ENCODE data around the gene CNOT6.

Gene CNOT6

GRCh38 chr5:180468732-180469585, 25.2 kb upstream of the CNOT6 start:
- TF ChIP-seq EZH2 (IDR thresholded peaks at IDR 0.05; ENCODE audit: borderline replicate concordance, low read length): no peak
- no peak for TF ChIP-seq CTCF (IDR thresholded peaks at IDR 0.05; ENCODE audit: low read length)
- H3K27ac ChIP-seq (ENCODE audit: low read depth, low read length, poor library complexity, severe bottlenecking): no peak overlapping the region
- H3K79me2 ChIP-seq (ENCODE audit: insufficient read depth, low read length): no peaks in the 10 kb centered on the region
- no peaks in the 10 kb centered on the region for H3K9me3 ChIP-seq (ENCODE audit: low read length)
- H3K4me1 ChIP-seq (ENCODE audit: insufficient read depth, low read length, severe bottlenecking): no peaks in the 10 kb centered on the region
- no peaks in the 10 kb centered on the region for H4K20me1 ChIP-seq (ENCODE audit: insufficient read depth, low read length)
- no peak overlapping the region for H3K4me2 ChIP-seq (ENCODE audit: low read length)
- H3K27me3 ChIP-seq (ENCODE audit: insufficient read depth, low read length): no peaks in the 10 kb centered on the region
- no peaks in the 10 kb centered on the region for H3K9me2 ChIP-seq (ENCODE audit: low read depth, low read length)
- no peaks in the 10 kb centered on the region for H3F3A ChIP-seq (ENCODE audit: insufficient read depth, low read length)
- no peak overlapping the region for H3K4me3 ChIP-seq (ENCODE audit: low read depth, low read length, poor library complexity, severe bottlenecking)
- H2AFZ ChIP-seq (ENCODE audit: low read length): no peak overlapping the region
- no peaks in the 10 kb centered on the region for H3K36me3 ChIP-seq (ENCODE audit: insufficient read depth, low read length)
- no peak overlapping the region for H3K9ac ChIP-seq (ENCODE audit: low read length)

GRCh38 chr5:180469586-180469865, 24.7 kb upstream of the CNOT6 start:
- Histone ChIP-seq H3K4me3 (ENCODE audit: low read depth, low read length, poor library complexity, severe bottlenecking) (no peak overlapping the region), H3F3A (ENCODE audit: insufficient read depth, low read length) (no peaks in the 10 kb centered on the region), H3K4me2 (ENCODE audit: low read length) (no peak overlapping the region), H2AFZ (ENCODE audit: low read length) (no peak overlapping the region), H3K9ac (ENCODE audit: low read length) (no peak overlapping the region), H3K27me3 (ENCODE audit: insufficient read depth, low read length) (no peaks in the 10 kb centered on the region), H3K79me2 (ENCODE audit: insufficient read depth, low read length) (no peaks in the 10 kb centered on the region), H3K9me2 (ENCODE audit: low read depth, low read length) (no peaks in the 10 kb centered on the region), H3K36me3 (ENCODE audit: insufficient read depth, low read length) (no peaks in the 10 kb centered on the region), H4K20me1 (ENCODE audit: insufficient read depth, low read length) (no peaks in the 10 kb centered on the region), H3K27ac (ENCODE audit: low read depth, low read length, poor library complexity, severe bottlenecking) (no peak overlapping the region), H3K4me1 (ENCODE audit: insufficient read depth, low read length, severe bottlenecking) (no peaks in the 10 kb centered on the region), H3K9me3 (ENCODE audit: low read length) (no peaks in the 10 kb centered on the region)
- TF ChIP-seq CTCF (IDR thresholded peaks at IDR 0.05; ENCODE audit: low read length) (no peak), EZH2 (IDR thresholded peaks at IDR 0.05; ENCODE audit: borderline replicate concordance, low read length) (no peak)

GRCh38 chr5:180469866-180470265, 24.3 kb upstream of the CNOT6 start:
- H3K79me2 ChIP-seq (ENCODE audit: insufficient read depth, low read length): no peaks in the 10 kb centered on the region
- no peaks in the 10 kb centered on the region for H3K27me3 ChIP-seq (ENCODE audit: insufficient read depth, low read length)
- no peak overlapping the region for H3K27ac ChIP-seq (ENCODE audit: low read depth, low read length, poor library complexity, severe bottlenecking)
- no peak overlapping the region for H3K9ac ChIP-seq (ENCODE audit: low read length)
- no peaks in the 10 kb centered on the region for H4K20me1 ChIP-seq (ENCODE audit: insufficient read depth, low read length)
- no peaks in the 10 kb centered on the region for H3F3A ChIP-seq (ENCODE audit: insufficient read depth, low read length)
- H3K36me3 ChIP-seq (ENCODE audit: insufficient read depth, low read length): no peaks in the 10 kb centered on the region
- no peak overlapping the region for H2AFZ ChIP-seq (ENCODE audit: low read length)
- TF ChIP-seq EZH2 (IDR thresholded peaks at IDR 0.05; ENCODE audit: borderline replicate concordance, low read length) (no peak), CTCF (IDR thresholded peaks at IDR 0.05; ENCODE audit: low read length) (no peak)
- no peak overlapping the region for H3K4me2 ChIP-seq (ENCODE audit: low read length)
- no peaks in the 10 kb centered on the region for H3K4me1 ChIP-seq (ENCODE audit: insufficient read depth, low read length, severe bottlenecking)
- no peaks in the 10 kb centered on the region for H3K9me2 ChIP-seq (ENCODE audit: low read depth, low read length)
- H3K4me3 ChIP-seq (ENCODE audit: low read depth, low read length, poor library complexity, severe bottlenecking): no peak overlapping the region
- H3K9me3 ChIP-seq (ENCODE audit: low read length): no peaks in the 10 kb centered on the region

Measured in OCI-LY1 (cell line).